ENCODE data around the gene DNAH11.

DNAH11 gene

GRCh38 chr7:21550821-21551531, 8.1 kb downstream of the DNAH11 start:
- DNase-seq = no peak

- DNase-seq = no peak
These were observed 19.5 kb downstream of the DNAH11 start for GRCh38 chr7:21562385-21562784.

- no peak for DNase-seq
These were observed 22.8 kb downstream of the DNAH11 start for GRCh38 chr7:21565614-21566013.

DNA sequence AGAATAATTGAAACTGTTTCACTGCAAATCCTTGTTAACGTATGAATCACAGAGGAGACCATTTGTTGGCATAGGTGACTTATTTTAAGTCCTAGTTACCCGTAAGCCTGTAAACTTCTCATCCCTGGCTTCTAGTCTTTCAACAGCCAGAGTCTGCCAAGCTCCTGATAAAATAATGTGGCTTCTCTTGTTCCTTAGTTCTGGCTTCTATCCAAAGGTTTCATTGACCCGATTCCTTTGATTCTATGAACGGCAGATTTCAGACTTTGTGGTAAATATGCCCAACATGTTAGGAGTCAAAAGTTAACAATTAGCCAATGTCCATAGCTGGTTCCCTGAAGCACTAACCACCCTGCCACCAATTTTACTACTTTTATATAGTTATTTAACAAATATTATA, 23.3 kb downstream of the DNAH11 start:
- DNase-seq = no peak

GRCh38 chr7:21568762-21569161, 25.9 kb downstream of the DNAH11 start:
- no peak for DNase-seq

GRCh38 chr7:21572331-21573313, 29.8 kb downstream of the DNAH11 start:
- DNase-seq = no peak

DNA sequence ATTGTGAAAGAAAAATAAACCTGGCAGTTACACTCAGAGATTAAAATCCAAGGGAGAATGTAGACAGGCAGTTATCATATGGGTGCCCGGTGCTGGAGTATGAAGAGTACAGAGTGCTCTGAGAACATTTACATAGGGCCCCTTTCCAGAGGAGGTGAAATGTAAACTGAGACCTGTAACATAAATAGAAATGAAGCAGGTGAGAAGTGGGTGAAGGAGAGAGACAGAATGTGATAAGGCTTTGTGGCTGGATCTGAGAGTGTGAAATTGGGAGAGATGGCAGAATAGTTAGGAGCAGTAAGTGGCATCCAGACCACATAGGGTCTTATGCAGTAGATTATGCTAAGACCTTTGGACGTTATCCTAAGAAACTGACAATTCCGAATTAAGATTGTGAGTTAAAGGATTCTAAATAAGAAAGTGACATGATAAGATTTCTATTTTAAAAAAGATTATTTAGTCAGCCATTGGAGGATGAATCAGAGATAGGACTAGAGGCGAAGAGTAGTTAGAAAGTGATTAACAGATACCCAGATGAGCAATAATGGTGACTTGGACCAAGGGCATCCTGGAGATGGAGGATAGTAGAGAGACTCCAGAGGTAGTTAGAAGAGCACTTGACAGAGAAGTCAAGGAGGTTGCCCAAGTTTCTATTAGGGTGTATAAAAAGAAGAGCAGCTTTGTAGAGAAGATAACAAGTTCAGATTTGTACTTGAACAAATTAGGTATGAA, 36.7 kb downstream of the DNAH11 start:
- DNase-seq = no peak

DNA sequence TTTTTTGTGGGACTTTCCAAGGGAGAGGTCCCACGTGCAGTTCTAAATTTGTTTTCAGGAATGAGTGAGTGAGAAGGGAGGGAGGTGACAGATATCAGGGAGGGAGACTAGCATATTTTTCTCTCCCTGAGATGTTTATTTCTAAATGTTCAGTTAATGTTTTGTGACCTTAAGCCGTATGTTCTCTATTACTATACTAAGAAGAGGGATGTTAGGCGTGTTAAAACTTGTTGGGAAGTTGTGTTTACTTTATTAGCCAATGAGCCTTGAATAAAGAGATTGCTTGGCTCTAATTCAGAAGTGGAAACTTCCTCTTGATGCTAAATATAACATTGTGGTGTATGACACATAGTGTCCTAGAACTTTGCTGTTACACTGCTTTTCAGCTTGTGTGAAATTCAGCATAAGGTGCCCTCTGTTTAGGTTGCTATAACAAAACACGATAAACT, 37.3 kb downstream of the DNAH11 start:
- DNase-seq = no peak

DNA sequence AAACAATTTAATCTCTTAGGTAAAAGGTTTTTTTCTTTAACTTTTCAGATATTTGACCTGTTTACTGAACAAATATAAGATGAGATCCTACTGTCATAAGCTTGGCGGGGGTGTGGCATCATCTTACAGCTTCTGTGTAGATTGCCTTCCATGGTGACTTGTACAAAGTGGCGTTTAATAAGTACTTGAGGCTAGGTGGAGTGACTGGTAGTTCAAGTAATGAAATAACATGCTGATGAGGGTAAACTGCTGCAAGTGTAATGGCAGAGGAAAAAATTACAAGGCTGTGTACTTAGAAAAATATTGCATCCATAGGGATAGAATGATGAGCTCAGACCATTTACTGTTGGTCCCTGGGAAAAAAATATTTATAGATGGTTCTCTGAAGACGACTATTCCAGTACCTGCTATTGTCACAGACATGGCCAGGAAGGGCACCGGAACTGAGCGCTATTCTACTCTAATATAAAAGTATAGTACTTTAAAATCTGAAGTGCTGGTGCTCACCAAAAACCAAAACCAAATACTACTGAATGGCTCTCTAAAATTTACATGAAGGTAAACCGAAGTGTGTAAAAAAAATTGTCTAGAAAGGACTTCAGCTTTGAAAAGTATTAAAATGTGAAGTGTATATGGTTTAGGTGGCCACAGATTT, 42.4 kb downstream of the DNAH11 start:
- DNase-seq = no peak

DNA sequence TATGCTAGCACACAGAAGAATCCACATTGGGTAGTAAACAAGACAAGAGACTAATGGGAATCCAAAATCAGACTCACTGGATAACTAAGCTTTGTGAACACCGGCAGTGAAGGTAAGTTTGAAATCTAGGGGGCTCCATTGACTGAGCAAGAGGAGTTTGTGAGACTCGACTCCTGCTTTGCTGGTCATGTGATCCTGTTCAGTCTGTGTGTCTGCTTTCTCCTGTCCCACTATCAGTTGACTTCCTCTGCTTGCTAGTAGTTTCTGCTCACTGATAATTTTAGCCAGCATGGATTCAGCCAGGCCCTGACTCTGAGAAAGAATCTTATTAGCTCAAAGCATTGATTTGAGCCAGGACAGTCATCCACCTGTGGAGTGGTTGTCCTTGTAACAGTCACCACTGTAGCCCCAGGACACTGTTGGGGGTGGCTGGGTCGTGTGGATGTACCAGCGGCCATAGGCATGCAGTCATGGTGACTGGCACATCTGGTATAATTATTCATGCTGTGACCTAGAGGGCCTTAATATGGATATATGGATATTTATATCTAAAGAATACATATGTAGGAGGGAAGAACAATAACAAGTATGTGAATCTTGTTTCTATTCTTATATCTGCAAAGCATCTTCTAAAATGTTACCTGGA, 44.4 kb downstream of the DNAH11 start:
- DNase-seq = no peak

DNA sequence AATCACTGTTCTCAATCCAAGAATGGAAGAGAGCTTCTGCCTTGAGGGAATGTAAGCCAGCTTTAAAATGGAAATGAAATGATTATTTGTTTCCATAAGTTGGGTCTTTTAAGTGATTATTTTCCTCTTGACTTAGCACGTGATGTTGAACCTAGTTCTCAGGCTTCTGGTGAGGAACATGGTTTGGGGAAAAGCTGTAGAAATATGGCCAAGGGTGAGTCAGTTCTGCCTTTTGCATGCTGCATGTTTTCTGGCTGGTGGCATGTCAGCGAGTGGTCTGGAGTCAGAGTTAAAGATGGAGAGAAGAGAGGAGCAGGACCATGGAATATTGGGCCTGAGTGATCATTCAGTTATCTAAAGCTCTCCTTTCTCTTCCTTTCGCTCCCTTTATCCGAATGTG, 54.0 kb downstream of the DNAH11 start:
- DNase-seq = no peak

DNA sequence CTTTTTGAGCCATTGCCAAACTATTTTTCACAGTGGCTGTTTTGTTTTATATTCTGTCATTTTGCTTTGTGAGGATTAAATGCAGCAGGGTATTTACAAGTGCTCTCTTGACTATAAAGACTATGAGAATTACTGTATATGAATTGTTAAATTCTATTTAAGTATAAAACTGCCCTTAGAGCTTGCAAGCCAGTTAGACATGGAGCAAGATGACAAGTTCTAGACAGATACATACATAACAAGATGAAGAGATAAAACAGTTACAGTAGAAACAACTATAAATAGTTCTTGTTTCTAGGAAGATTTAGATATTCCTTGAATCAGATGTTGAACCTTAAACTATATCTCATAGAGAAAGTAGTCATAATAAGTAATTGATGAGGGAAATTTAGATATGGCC, 60.6 kb downstream of the DNAH11 start:
- no peak for DNase-seq

GRCh38 chr7:21603972-21604749, 61.3 kb downstream of the DNAH11 start:
- DNase-seq = no peak

GRCh38 chr7:21605008-21605585, 62.3 kb downstream of the DNAH11 start:
- no peak for DNase-seq

GRCh38 chr7:21608465-21608864, 65.6 kb downstream of the DNAH11 start:
- no peak for DNase-seq

DNA sequence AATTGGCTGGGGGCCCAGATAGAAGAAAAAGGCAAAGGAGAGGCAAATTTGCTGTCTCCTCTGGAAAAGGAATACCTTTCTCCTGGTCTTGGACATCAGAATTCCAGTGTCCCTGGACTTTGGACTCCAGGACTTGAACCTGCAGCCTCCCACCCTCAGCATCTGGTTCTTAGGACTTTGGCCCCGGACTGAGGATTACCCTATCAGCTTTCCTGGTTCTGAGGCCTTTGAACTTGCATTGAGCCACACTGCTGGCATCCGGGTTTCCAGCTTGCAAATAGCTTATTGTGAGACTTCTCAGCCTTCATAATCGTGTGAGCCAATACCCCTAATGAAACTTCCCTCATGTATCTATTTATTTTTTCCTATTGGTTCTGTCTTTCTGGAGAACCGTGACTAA, 68.3 kb downstream of the DNAH11 start:
- no peak for DNase-seq

GRCh38 chr7:21616091-21616490, 73.3 kb downstream of the DNAH11 start:
- no peak for DNase-seq

DNA sequence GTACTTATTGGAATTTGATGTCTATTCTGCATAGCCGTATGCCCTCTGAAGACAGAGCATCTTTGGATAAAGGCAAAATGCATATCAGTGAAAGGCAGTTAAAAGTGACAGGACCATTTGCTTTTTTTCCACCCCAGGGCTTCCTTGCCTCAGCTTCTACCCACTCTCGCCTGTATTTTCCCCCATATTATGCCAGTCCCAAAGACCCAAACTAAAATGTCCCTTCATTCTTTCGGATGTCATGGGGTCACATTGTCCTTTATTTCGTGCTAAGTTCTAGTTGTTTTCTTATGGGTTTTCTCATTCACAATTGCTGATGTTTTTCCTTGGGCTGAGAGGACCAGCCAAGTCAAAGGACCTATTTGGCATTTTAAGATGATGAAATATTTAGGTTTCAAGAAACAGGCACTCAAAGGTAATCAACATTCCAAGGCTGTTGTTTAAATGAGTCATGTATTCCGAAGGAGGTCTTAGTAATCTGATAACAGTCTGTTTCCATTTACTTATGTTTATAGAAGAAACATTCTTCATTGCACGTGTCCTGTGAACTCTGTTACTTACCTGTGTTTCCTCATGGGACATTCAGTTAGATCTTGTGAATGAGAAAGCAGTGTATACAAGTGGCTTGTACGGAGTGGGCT, 74.1 kb downstream of the DNAH11 start:
- DNase-seq = no peak

DNA sequence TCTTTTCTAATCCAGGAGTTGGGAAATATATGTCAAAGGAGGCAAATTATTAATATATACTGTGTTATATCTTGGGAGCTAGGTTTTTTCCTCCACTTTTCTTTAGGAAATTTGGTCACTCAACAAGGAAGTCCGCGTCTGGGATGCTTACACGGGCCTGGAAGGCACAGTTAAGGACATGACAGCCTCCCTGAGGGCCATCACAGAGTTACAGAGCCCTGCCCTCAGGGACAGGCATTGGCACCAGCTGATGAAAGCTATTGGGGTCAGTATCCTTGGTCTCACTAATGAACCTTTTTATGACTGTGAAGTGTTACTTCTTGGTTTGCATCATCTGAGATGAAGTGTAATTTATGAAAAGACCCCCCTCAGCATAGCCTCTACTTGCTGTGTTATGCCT, 74.7 kb downstream of the DNAH11 start:
- no peak for DNase-seq

GRCh38 chr7:21617916-21618390, 75.1 kb downstream of the DNAH11 start:
- DNase-seq = no peak
